ENCODE measurements around the gene SIGLEC1.

The SIGLEC1 gene

GRCh38 chr20:3678198-3678597 is 34.2 kb downstream of the SIGLEC1 start:
- no peak for DNase-seq

GRCh38 chr20:3677733-3678132 is 34.7 kb downstream of the SIGLEC1 start:
- peak; percentile 46 for DNase-seq

GRCh38 chr20:3674995-3675900 is 37.2 kb downstream of the SIGLEC1 start:
- no peak for DNase-seq

- DNase-seq = no peak
Measured at GRCh38 chr20:3674447-3674846, 38.0 kb downstream of the SIGLEC1 start.

- no peak for DNase-seq
Measured at GRCh38 chr20:3673221-3674070, 39.0 kb downstream of the SIGLEC1 start.

- no peak for DNase-seq
Measured at GRCh38 chr20:3672547-3673171, 39.7 kb downstream of the SIGLEC1 start.

GRCh38 chr20:3671986-3672546 is 40.3 kb downstream of the SIGLEC1 start:
- no peak for DNase-seq

GRCh38 chr20:3670945-3671344 is 41.5 kb downstream of the SIGLEC1 start:
- DNase-seq = no peak

- no peak for DNase-seq
Measured at GRCh38 chr20:3670511-3670910, 41.9 kb downstream of the SIGLEC1 start.

- no peak for DNase-seq
Measured at GRCh38 chr20:3669710-3670367, 42.6 kb downstream of the SIGLEC1 start.

GRCh38 chr20:3667434-3668037 is 44.9 kb downstream of the SIGLEC1 start:
- DNase-seq = no peak

GRCh38 chr20:3663858-3664257 is 48.5 kb downstream of the SIGLEC1 start:
- DNase-seq = no peak

- DNase-seq = no peak
Measured at GRCh38 chr20:3663031-3663701, 49.2 kb downstream of the SIGLEC1 start, which contains the start of gene GFRA4. Gene GFRA4, minus strand, starts transcription at chr20:3663399. Its CDS starts 0 bp downstream, at chr20:3663399.

All from eye (tissue), 1 donor.